H1 (cell line): ENCODE results near the gene YBX3. TPM values are rescaled to one million over a fixed set of nuclear protein-coding genes. Genes with fewer than 3 reads are reported as not detected.

Source experiments
- CTCF ChIA-PET: fragments of 300-600 bp; sonication (Branson Sonifier 250); formaldehyde crosslinking; loops from one replicate; lab custom pipeline; 2021; ENCODE audit not compliant: partially characterized antibody; lab: Charles Lee
- POLR2A ChIA-PET: fragments of 300-600 bp; sonication (Branson Sonifier 250); formaldehyde crosslinking; loops from one replicate; lab custom pipeline; 2021; ENCODE audit warnings: inconsistent platforms; ENCODE audit not compliant: partially characterized antibody; lab: Charles Lee
- DNase-seq, 2 experiments: peaks; one replicate each; pipeline versions ENCODE4 v3.0.0 to v3.0.0-alpha.2; 2010 to 2022; ENCODE audit warnings: low spot score in 2 of 2, low read depth in 1 of 2, mixed read lengths in 1 of 2
- FAIRE-seq: peaks from 2 replicates; lab custom pipeline; 2011; peaks lifted over from hg19 to GRCh38; lab: Jason Lieb, UNC
- H2AFZ ChIP-seq: 2 replicates; pipeline ENCODE4 v1.8.1; 2012; ENCODE audit warnings: low read length, inconsistent platforms
- H2AK5ac ChIP-seq: 2 replicates; pipeline ENCODE4 v1.6.1; 2013; ENCODE audit warnings: low read depth, low read length
- H2BK120ac ChIP-seq: replicated peaks from 2 replicates; pipeline ENCODE3; 2013; ENCODE audit warnings: low read depth, low read length, inconsistent platforms
- H2BK12ac ChIP-seq: 2 replicates; pipeline ENCODE4 v1.6.1; 2013; ENCODE audit warnings: low read depth, low read length
- H2BK15ac ChIP-seq: 2 replicates; pipeline ENCODE4 v1.6.1; 2013; ENCODE audit warnings: low read length
- H2BK20ac ChIP-seq: 2 replicates; pipeline ENCODE4 v1.6.1; 2013; ENCODE audit warnings: low read length
- H2BK5ac ChIP-seq: 2 replicates; pipeline ENCODE4 v1.6.1; 2013; ENCODE audit warnings: low read depth, low read length
- H3K14ac ChIP-seq: 2 replicates; pipeline ENCODE4 v1.6.1; 2013; ENCODE audit warnings: inconsistent platforms; ENCODE audit not compliant: insufficient read length
- H3K18ac ChIP-seq: 2 replicates; pipeline ENCODE4 v1.6.1; 2013; ENCODE audit warnings: low read length; ENCODE audit errors: extremely low read depth
- H3K23ac ChIP-seq: 2 replicates; pipeline ENCODE4 v1.6.1; 2013; ENCODE audit warnings: inconsistent platforms; ENCODE audit not compliant: insufficient read length
- H3K23me2 ChIP-seq: 2 replicates; pipeline ENCODE4 v1.6.1; 2013; ENCODE audit warnings: low read depth, low read length
- H3K27ac ChIP-seq: 2 replicates; pipeline ENCODE4 v1.6.1; 2011; ENCODE audit warnings: low read depth, low read length, inconsistent platforms
- H3K27me3 ChIP-seq, 4 experiments: replicated peaks in 1 of 4; 1 replicate in 1 of 4; 2 replicates in 3 of 4; pipeline versions ENCODE4 v1.6.1 to v1.8.1; 2011 to 2013; ENCODE audit warnings: low read length in 3 of 4, mild to moderate bottlenecking in 3 of 4, inconsistent platforms in 2 of 4, mixed read lengths in 2 of 4, moderate library complexity in 1 of 4; ENCODE audit not compliant: control insufficient read depth in 3 of 4, insufficient read depth in 3 of 4; ENCODE audit errors: extremely low read depth in 1 of 4
- H3K36me3 ChIP-seq, 4 experiments: 2 replicates each; pipeline versions ENCODE4 v1.6.1 to v1.8.1; 2011 to 2013; ENCODE audit warnings: mild to moderate bottlenecking in 4 of 4, low read length in 3 of 4, moderate library complexity in 2 of 4, control low read depth in 1 of 4, inconsistent platforms in 1 of 4; ENCODE audit not compliant: insufficient read depth in 4 of 4, control insufficient read depth in 2 of 4
- H3K4ac ChIP-seq: replicated peaks from 2 replicates; pipeline ENCODE3; 2013; ENCODE audit warnings: low read length, low read depth, mixed read lengths, inconsistent platforms; ENCODE audit not compliant: insufficient read length
- H3K4me1 ChIP-seq, 4 experiments: replicated peaks in 1 of 4; 1 replicate in 1 of 4; 2 replicates in 3 of 4; pipeline versions ENCODE4 v1.6.1 to v1.8.1; 2011 to 2013; ENCODE audit warnings: low read length in 3 of 4, inconsistent platforms in 2 of 4, mixed read lengths in 1 of 4; ENCODE audit not compliant: insufficient read depth in 4 of 4, control insufficient read depth in 3 of 4
- H3K4me2 ChIP-seq, 2 experiments: 2 replicates each; pipeline versions ENCODE4 v1.6.1 to v1.8.1; 2011 to 2013; ENCODE audit warnings: low read depth in 2 of 2, low read length in 2 of 2, control low read depth in 1 of 2, inconsistent platforms in 1 of 2, mild to moderate bottlenecking in 1 of 2; ENCODE audit not compliant: insufficient read depth in 1 of 2
- H3K4me3 ChIP-seq, 4 experiments: fragments of 200-600, 300-600 bp in 1 of 4; sonication (generic), shearing (Covaris generic), sonication (Bioruptor Twin) in 1 of 4; 2 replicates each; pipeline versions ENCODE4 v1.5.1 to v1.8.1; 2011 to 2016; ENCODE audit warnings: low read length in 4 of 4, low read depth in 3 of 4, control low read depth in 2 of 4, inconsistent platforms in 2 of 4, mild to moderate bottlenecking in 2 of 4, mixed read lengths in 1 of 4, moderate library complexity in 1 of 4; ENCODE audit not compliant: insufficient read depth in 2 of 4; ENCODE audit errors: extremely low read depth in 1 of 4
- H3K56ac ChIP-seq: replicated peaks from 2 replicates; pipeline ENCODE3; 2013; ENCODE audit warnings: low read depth, mild to moderate bottlenecking, mixed read lengths, low read length, inconsistent platforms; ENCODE audit not compliant: insufficient read length
- H3K79me1 ChIP-seq: 2 replicates; pipeline ENCODE4 v1.6.1; 2013; ENCODE audit warnings: low read depth, low read length, control low read depth
- H3K79me2 ChIP-seq, 2 experiments: 2 replicates each; pipeline versions ENCODE4 v1.6.1 to v1.8.1; 2012 to 2013; ENCODE audit warnings: low read length in 2 of 2, mild to moderate bottlenecking in 2 of 2, inconsistent platforms in 1 of 2; ENCODE audit not compliant: insufficient read depth in 2 of 2, control insufficient read depth in 1 of 2
- H3K9ac ChIP-seq, 4 experiments: replicated peaks in 1 of 4; 1 replicate in 1 of 4; 2 replicates in 3 of 4; pipeline versions ENCODE4 v1.6.1 to v1.8.1; 2011 to 2013; ENCODE audit warnings: low read depth in 3 of 4, low read length in 3 of 4, control low read depth in 2 of 4, mild to moderate bottlenecking in 2 of 4, moderate library complexity in 2 of 4, inconsistent platforms in 1 of 4; ENCODE audit errors: extremely low read depth in 1 of 4
- H3K9me3 ChIP-seq, 2 experiments: 2 replicates each; pipeline versions ENCODE4 v1.6.1 to v1.8.1; 2012 to 2013; ENCODE audit warnings: mild to moderate bottlenecking in 2 of 2, moderate library complexity in 2 of 2, control low read depth in 1 of 2, inconsistent platforms in 1 of 2, low read depth in 1 of 2, low read length in 1 of 2, mixed read lengths in 1 of 2; ENCODE audit not compliant: insufficient read depth in 2 of 2
- H4K20me1 ChIP-seq, 2 experiments: replicated peaks in 1 of 2; 2 replicates each; pipeline versions ENCODE3 to v1.8.1; 2011 to 2013; ENCODE audit warnings: inconsistent platforms in 2 of 2, low read length in 2 of 2, mild to moderate bottlenecking in 1 of 2; ENCODE audit not compliant: insufficient read depth in 2 of 2, control insufficient read depth in 1 of 2
- H4K5ac ChIP-seq: 2 replicates; pipeline ENCODE4 v1.6.1; 2013; ENCODE audit warnings: low read length, low read depth, mixed read lengths, inconsistent platforms; ENCODE audit not compliant: insufficient read length
- H4K8ac ChIP-seq: 2 replicates; pipeline ENCODE4 v1.8.0; 2013; ENCODE audit warnings: mild to moderate bottlenecking, moderate library complexity, low read length, inconsistent platforms; ENCODE audit not compliant: insufficient read depth; ENCODE audit errors: extremely low read depth
- H4K91ac ChIP-seq: replicated peaks from 2 replicates; pipeline ENCODE3; 2013; ENCODE audit warnings: low read length, mixed read lengths, inconsistent platforms; ENCODE audit not compliant: insufficient read length
- BACH1 ChIP-seq: IDR thresholded peaks from 2 replicates; pipeline ENCODE4 v1.6.1; 2012; ENCODE audit warnings: low read length, improper control_type of control experiment
- CEBPB ChIP-seq: IDR thresholded peaks from 2 replicates; pipeline ENCODE4 v1.6.1; 2012; ENCODE audit warnings: low read depth, low read length
- PHF8 ChIP-seq: fragments of 200-600 bp; sonication (generic); conservative IDR thresholded peaks from 2 replicates; pipeline ENCODE4 v1.7.1; 2012; ENCODE audit warnings: low read depth, mild to moderate bottlenecking, inconsistent platforms, low read length, moderate library complexity
- RXRA ChIP-seq: IDR thresholded peaks from 2 replicates; pipeline ENCODE4 v1.6.1; 2011; ENCODE audit warnings: low read depth, mild to moderate bottlenecking, low read length, moderate library complexity; ENCODE audit not compliant: insufficient read depth
- TEAD4 ChIP-seq: IDR thresholded peaks from 2 replicates; pipeline ENCODE4 v1.6.1; 2012; ENCODE audit warnings: low read depth, low read length, inconsistent platforms, mixed read lengths
- WGBS, 2 experiments: shearing (Covaris generic) in 1 of 2; methylation state at CpG; one replicate each; pipeline versions ENCODE4 v1.1.6 to v1.1.7; 2013 to 2015; ENCODE audit warnings: low lambda C conversion rate in 2 of 2, mixed read lengths in 2 of 2, inconsistent platforms in 1 of 2, low coverage in 1 of 2, missing lambda C conversion rate in 1 of 2; ENCODE audit not compliant: insufficient replicate concordance in 2 of 2, insufficient coverage in 1 of 2, insufficient read length in 1 of 2; ENCODE audit errors: extremely low coverage in 1 of 2, missing lambda C conversion rate in 1 of 2; 5-methylcytosine and 5-hydroxymethylcytosine counted together
- polyA plus RNA-seq, 7 experiments: library from polyadenylated mRNA; depleted of rRNA in 3 of 7; stranded (reverse) in 5 of 7; unstranded in 2 of 7; fragments of >200 nt in 5 of 7; fragments of 200-250 nt in 2 of 7; gene quantifications; 1 replicate in 5 of 7; 2 replicates in 1 of 7; 4 replicates in 1 of 7; pipeline versions ENCODE4 v1.2.1 to v1.2.3, GENCODE V29; 2011 to 2013; ENCODE audit warnings: missing spikeins in 2 of 7, mixed read lengths in 2 of 7
- total RNA-seq: library from RNA; stranded (reverse); fragmentation: NEBNext Ultra II Directional; extraction: Animal tissue kit (Norgen Biotek cat#: 25700); gene quantifications from 2 replicates; pipeline ENCODE4 v1.2.1, GENCODE V29; 2021
- TF ChIP-seq, protein P1 (sequence below): IDR thresholded peaks from 2 replicates; pipeline ENCODE4 v1.6.1; 2011; ENCODE audit warnings: low read length, improper control_type of control experiment
- TF ChIP-seq, protein P2 (sequence below), 3 experiments: IDR thresholded peaks; 1 replicate in 2 of 3; 2 replicates in 1 of 3; pipeline versions ENCODE4 v1.5.1 to v1.6.1; 2011; ENCODE audit warnings: low read length in 3 of 3, mild to moderate bottlenecking in 3 of 3, inconsistent platforms in 2 of 3, low read depth in 1 of 3, moderate library complexity in 1 of 3; ENCODE audit not compliant: insufficient read depth in 1 of 3; ENCODE audit errors: control extremely low read depth in 1 of 3

Gene YBX3
- total and polyA plus RNA-seq, 2 of the 8 experiments (the other 6 are each of a cell fraction or from before 2014, with no cell fraction given): 83.1 to 480 TPM

DNA sequence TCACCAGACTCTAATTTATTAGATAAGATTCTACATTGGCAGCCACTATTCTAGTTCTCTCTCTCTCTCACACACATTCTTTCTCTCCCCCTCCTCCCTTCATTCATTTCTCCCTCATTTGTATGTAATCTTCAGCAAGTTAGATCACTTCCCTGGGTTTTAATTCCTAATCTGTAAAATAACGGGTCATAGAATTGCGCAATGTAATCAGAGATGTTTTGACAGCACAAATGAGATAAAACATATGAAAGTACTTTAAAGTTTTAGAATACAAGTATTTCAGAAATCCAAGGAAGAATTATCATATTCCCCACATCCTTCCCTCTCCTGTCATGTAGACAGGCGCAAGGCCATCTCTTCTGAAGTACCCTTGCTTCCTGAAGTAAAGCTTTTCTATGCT is 70.9 kb downstream of the YBX3 start:
- H3K23ac ChIP-seq: no peak overlapping the region
- CTCF ChIA-PET: no interaction called here
- H3K18ac ChIP-seq: no peak overlapping the region
- no peak overlapping the region for H4K5ac ChIP-seq
- H3K36me3 ChIP-seq: no peaks in the 10 kb centered on the region; a peak in 1 of 8 replicates
- FAIRE-seq (no peak), DNase-seq (no peak)
- H2AFZ ChIP-seq: no peak overlapping the region
- H3K4me3 ChIP-seq: no peak overlapping the region
- no peaks in the 10 kb centered on the region for H3K4me1 ChIP-seq
- POLR2A ChIA-PET: no interaction called here
- no peaks in the 10 kb centered on the region for H3K79me1 ChIP-seq
- H3K4ac ChIP-seq: no peak overlapping the region
- H3K23me2 ChIP-seq: no peaks in the 10 kb centered on the region
- no peak overlapping the region for H3K14ac ChIP-seq
- peaks cover 13 to 20% of the 10 kb centered on the region in 2 experiments; a peak in 3 of 4 replicates for H3K9me3 ChIP-seq
- no peak overlapping the region for H2BK15ac ChIP-seq
- no peak overlapping the region for H4K91ac ChIP-seq
- no peak overlapping the region for H3K9ac ChIP-seq
- H2BK120ac ChIP-seq: no peak overlapping the region
- WGBS, 2 experiments: 95% methylated on average over 3 of the region's 3 CpGs; no CpG with 5 or more reads in 1 of the 2 experiments
- H2BK5ac ChIP-seq: no peak overlapping the region
- H3K79me2 ChIP-seq: no peaks in the 10 kb centered on the region
- H4K8ac ChIP-seq: no peak overlapping the region
- no peak overlapping the region for H2BK12ac ChIP-seq
- no peak overlapping the region for H3K56ac ChIP-seq
- H4K20me1 ChIP-seq: no peaks in the 10 kb centered on the region
- no peak overlapping the region for H3K4me2 ChIP-seq
- no peak overlapping the region for H2AK5ac ChIP-seq
- TF ChIP-seq CEBPB (peak; percentile 83; the same call in 1 of the 2 replicates), PHF8 (no peak), TEAD4 (no peak), BACH1 (no peak), RXRA (no peak)
- TF ChIP-seq, protein P1, sequence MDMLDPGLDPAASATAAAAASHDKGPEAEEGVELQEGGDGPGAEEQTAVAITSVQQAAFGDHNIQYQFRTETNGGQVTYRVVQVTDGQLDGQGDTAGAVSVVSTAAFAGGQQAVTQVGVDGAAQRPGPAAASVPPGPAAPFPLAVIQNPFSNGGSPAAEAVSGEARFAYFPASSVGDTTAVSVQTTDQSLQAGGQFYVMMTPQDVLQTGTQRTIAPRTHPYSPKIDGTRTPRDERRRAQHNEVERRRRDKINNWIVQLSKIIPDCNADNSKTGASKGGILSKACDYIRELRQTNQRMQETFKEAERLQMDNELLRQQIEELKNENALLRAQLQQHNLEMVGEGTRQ: no peak
- TF ChIP-seq, protein P2, sequence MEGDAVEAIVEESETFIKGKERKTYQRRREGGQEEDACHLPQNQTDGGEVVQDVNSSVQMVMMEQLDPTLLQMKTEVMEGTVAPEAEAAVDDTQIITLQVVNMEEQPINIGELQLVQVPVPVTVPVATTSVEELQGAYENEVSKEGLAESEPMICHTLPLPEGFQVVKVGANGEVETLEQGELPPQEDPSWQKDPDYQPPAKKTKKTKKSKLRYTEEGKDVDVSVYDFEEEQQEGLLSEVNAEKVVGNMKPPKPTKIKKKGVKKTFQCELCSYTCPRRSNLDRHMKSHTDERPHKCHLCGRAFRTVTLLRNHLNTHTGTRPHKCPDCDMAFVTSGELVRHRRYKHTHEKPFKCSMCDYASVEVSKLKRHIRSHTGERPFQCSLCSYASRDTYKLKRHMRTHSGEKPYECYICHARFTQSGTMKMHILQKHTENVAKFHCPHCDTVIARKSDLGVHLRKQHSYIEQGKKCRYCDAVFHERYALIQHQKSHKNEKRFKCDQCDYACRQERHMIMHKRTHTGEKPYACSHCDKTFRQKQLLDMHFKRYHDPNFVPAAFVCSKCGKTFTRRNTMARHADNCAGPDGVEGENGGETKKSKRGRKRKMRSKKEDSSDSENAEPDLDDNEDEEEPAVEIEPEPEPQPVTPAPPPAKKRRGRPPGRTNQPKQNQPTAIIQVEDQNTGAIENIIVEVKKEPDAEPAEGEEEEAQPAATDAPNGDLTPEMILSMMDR (IDR thresholded peaks at IDR 0.05; ENCODE audit: control extremely low read depth in 1 of 3, insufficient read depth in 1 of 3, low read depth in 1 of 3, low read length in 3 of 3): no peak
- no peak overlapping the region for H3K27ac ChIP-seq
- no peaks in the 10 kb centered on the region for H3K27me3 ChIP-seq
- no peak overlapping the region for H2BK20ac ChIP-seq
